ENCODE measurements around the gene TMC5.
A peak's percentile ranks its signal among the peaks of the same experiment; 100 is the strongest.
"Not testable (repeated sequence)": the region's sequence is repeated elsewhere in the genome, so short reads cannot be mapped to it uniquely, and the experiment has no call there.

The TMC5 gene

GRCh38 chr16:19513377-19514053 is 95.8 kb downstream of the TMC5 start:
- DNase-seq, result no peak

GRCh38 chr16:19515757-19516156 is 98.1 kb downstream of the TMC5 start:
- DNase-seq, result no peak

DNA sequence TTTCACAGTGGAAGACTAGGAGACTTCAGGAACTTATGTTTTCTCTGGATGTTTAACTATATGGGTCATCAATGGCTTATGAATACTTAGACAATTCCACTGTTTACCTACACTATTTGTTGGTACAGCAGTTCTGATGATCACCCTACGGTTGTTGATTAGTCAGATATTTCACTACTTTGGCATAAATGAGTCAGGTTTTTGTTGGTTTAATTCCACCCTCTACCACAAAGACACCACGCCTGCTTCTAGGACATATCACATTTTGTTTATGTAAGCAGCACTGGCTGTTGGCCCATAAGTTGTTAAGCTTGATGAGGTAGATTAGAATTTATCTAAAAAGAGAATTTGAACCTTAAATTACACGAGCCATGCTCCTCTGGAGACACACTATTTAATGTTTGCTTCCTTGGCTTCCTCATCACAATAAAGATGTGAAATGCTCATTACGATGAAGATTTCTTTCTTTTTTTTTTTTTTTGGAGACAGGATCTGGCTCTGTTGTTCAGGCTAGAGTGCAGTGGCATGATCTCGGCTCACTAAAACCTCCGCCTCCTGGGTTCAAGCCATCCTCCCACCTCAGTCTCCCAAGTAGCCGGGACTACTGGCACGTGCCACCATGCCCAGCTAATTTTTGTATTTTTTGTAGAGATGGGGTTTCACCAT is 99.9 kb downstream of the TMC5 start:
- DNase-seq, result no peak

DNA sequence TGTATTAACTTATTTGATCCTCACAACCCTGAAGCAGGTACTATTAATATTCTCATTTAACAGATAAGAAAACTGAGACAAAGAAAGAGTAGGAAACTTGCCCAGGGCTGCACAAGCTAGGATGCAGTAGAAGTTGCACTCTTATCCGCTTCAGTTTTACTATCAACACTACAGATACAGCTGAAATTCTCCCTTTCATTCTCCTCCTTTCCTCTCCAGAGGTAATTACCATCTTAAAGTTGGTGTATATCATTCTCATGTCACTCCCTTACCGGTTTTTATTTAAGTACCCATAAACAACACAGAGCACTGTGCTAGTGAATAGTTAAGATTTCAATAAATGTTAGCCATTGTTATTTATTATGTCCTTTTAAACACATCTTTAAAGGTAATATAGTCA is 100.7 kb downstream of the TMC5 start:
- no peak for DNase-seq

- DNase-seq, result no peak
Measured at GRCh38 chr16:19520861-19521331, 103.2 kb downstream of the TMC5 start.

- peak; percentile 78 for DNase-seq
Measured at GRCh38 chr16:19521471-19522396, 104.1 kb downstream of the TMC5 start, which contains the start of gene GDE1. TSS of gene GDE1 (minus strand) at chr16:19522098. CDS start at chr16:19521964, 134 bp downstream.

DNA sequence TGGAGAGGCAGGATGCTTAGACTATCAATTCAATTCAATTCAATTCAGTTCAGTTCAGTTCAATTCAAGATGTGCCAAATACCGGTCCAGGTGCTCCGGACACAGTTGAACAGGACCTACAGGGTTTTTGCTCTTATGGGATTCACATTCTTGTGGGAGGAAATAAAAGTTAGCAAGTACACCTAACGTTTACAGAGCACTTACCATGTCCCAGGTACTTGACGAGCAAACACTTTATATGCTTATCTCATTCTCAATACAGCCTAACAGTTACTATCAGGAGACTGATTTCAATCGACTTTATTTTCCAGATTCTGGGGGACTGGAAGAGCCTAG is 104.7 kb downstream of the TMC5 start:
- peak; percentile 46 for DNase-seq

GRCh38 chr16:19522760-19523159 is 105.1 kb downstream of the TMC5 start:
- no peak for DNase-seq

DNA sequence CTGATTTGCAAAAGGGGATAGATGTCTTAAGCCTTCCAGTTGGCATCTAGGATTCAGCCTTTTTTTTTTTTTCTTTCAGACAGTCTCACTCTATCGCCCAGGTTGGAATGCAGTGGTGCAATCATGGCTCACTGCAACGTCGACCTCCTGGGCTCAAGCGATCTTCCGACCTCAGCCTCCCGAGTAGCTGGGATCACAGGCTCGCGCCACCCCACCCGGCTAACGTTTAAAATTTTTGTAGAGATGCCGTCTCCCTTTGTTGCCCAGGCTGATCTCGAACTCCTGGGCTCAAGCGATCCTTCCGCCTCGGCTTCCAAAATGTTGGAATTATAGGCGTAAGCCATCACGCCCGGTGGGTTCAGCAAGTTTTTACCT is 105.5 kb downstream of the TMC5 start:
- no peak for DNase-seq

GRCh38 chr16:19523559-19524355 is 106.1 kb downstream of the TMC5 start, which contains the start of gene CCP110:
TSS of gene CCP110 (plus strand) at chr16:19523942. CDS start at chr16:19527882, 3,940 bp downstream.
- DNase-seq, result peak; percentile 88

DNA sequence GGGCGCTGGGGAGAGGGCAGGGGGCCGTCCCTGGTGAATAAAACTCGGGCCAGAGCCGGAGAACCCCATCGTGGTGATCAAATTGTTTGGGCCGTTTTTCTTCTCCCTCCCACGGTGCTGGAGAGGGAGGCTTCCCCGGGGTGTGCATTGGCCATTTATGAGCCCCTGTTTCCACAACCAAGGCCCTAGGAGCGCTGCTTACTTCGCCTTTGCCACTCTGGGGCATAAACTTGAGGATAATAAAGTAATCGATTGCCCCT is 106.6 kb downstream of the TMC5 start:
- DNase-seq, result no peak

- DNase-seq, result peak; percentile 38
Measured at GRCh38 chr16:19524616-19525384, 107.1 kb downstream of the TMC5 start.

- no peak for DNase-seq
Measured at GRCh38 chr16:19525385-19525723, 107.7 kb downstream of the TMC5 start.

GRCh38 chr16:19527161-19527560 is 109.5 kb downstream of the TMC5 start:
- DNase-seq, result no peak

GRCh38 chr16:19528666-19529065 is 111.0 kb downstream of the TMC5 start:
- no peak for DNase-seq

GRCh38 chr16:19532601-19533000 is 114.9 kb downstream of the TMC5 start:
- no peak for DNase-seq

DNA sequence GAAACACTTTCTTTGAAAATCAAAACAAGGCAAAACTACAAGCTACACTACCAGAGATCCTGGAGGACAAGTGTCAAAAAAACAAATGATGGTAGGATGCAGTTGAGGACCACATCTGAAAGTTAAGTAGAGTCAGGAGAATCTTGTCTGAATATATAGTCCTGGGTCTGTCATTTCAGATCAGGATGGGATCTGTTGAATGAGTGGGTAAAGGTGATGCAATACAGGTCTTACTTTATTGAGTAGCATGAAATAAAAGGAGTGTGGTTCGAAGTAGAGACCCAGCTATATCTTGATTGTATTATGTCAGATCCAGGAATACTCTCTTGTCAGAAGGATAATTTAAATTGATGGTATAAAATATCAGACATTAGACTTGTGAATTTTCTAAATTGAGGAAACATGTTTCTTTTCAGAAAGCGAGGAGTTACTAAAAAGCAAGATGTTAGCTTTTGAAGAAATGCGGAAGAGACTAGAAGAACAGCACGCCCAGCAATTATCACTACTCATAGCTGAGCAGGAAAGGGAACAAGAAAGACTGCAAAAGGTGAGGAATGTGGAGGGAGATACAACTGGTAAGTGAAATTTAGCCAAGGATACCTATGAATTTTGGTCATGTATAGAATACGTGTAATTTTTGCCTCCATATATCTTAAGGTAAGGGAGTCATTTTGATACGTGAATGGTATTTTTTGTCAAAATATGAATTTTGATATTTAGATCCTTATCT is 122.7 kb downstream of the TMC5 start:
- no peak for DNase-seq

GRCh38 chr16:19542138-19542821 is 124.6 kb downstream of the TMC5 start:
- DNase-seq, result peak; percentile 89

DNA sequence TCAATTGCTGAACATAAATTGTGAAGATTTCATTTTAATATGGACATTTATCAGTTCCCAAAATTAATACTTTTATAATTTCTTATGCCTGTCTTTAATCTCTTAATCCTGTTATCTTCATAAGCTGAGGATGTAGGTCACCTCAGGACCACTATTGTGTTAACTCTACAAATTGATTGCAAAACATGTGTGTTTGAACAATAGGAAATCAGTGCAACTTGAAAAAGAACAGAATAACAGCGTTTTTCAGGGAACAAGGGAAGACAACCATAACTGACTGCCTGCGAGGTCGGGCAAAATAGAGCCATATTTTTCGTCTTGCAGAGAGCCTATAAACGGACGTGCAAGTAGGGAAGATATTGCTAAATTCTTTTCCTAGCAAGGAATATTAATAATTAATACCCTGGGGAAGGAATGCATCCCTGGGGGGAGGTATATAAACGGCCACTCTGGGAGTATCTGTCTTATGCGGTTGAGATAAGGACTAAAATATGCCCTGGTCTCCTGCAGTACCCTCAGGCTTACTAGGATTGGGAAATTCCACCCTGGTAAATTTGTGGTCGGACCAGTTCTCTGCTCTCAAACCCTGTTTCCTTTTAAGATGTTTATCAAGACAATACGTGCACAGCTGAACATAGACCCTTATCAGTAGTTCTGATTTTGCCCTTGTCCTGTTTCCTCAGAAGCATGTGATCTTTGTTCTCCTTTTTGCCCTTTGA is 125.8 kb downstream of the TMC5 start:
- not testable (repeated sequence) for DNase-seq

- no peak for DNase-seq
Measured at GRCh38 chr16:19548144-19548543, 130.5 kb downstream of the TMC5 start.

Data from DMS79 (cell line).